HEK293 (cell line): ENCODE results near the gene SSTR4.

Experiments used
- CTCF ChIA-PET: fragments of 350-600 bp; formaldehyde crosslinking; extraction: SDS; loops from one replicate; lab custom pipeline; 2021; ENCODE audit warnings: antibody characterized with exemption; lab: Yijun Ruan, JAX
- POLR2A ChIA-PET: fragments of 300-600 bp; formaldehyde crosslinking; extraction: SDS; loops from one replicate; lab custom pipeline; 2020; ENCODE audit warnings: antibody characterized with exemption, inconsistent platforms; lab: Yijun Ruan, JAX
- H3K27ac ChIP-seq: fragments of 200-500 bp; sonication (Bioruptor generic); 2 replicates; pipeline ENCODE4 v1.5.1; 2014; ENCODE audit warnings: low read depth, low read length, control low read depth, inconsistent platforms; ENCODE audit errors: extremely low read depth
- H3K36me3 ChIP-seq, 2 experiments: fragments of 200-500 bp in 1 of 2; sonication (Bioruptor generic) in 1 of 2; 1 replicate in 1 of 2; 2 replicates in 1 of 2; pipeline ENCODE4 v1.5.1; 2014 to 2017; ENCODE audit warnings: inconsistent platforms in 2 of 2, low read length in 2 of 2; ENCODE audit not compliant: control insufficient read depth in 2 of 2, insufficient read depth in 1 of 2
- H3K4me1 ChIP-seq: fragments of 200-500 bp; sonication (Bioruptor generic); 2 replicates; pipeline ENCODE4 v1.5.1; 2014; ENCODE audit warnings: mild to moderate bottlenecking, low read length, inconsistent platforms; ENCODE audit not compliant: control insufficient read depth, insufficient read depth
- H3K4me3 ChIP-seq: 2 replicates; pipeline ENCODE4 v1.5.1; 2011; ENCODE audit warnings: low read depth, mild to moderate bottlenecking, control low read depth, low read length, moderate library complexity
- H3K9me3 ChIP-seq: fragments of 200-500 bp; sonication (Bioruptor generic); 2 replicates; pipeline ENCODE4 v1.5.1; 2014; ENCODE audit warnings: low read depth, low read length, inconsistent platforms; ENCODE audit not compliant: control insufficient read depth, insufficient read depth
- FEZF1 ChIP-seq: fragments of 450-650 bp; formaldehyde crosslinking; IDR thresholded peaks from 2 replicates; pipeline ENCODE4 v1.5.1; 2016; ENCODE audit warnings: missing biosample characterization, missing genetic modification characterization
- HOXC10 ChIP-seq: sonication (generic); formaldehyde crosslinking; IDR thresholded peaks from 2 replicates; pipeline ENCODE4 v1.8.1; 2023; ENCODE audit warnings: mild to moderate bottlenecking, missing genetic modification reagents
- IKZF3 ChIP-seq: fragments of 450-650 bp; IDR thresholded peaks from 2 replicates; pipeline ENCODE4 v1.5.0; 2018; ENCODE audit warnings: missing biosample characterization, mild to moderate bottlenecking, missing genetic modification characterization, moderate library complexity
- REPIN1 ChIP-seq: fragments of 450-650 bp; formaldehyde crosslinking; IDR thresholded peaks from 2 replicates; pipeline ENCODE4 v1.5.1; 2017; ENCODE audit warnings: missing biosample characterization, missing genetic modification characterization, low read depth
- SCRT2 ChIP-seq: fragments of 450-650 bp; formaldehyde crosslinking; IDR thresholded peaks from 2 replicates; pipeline ENCODE4 v1.5.1; 2016; ENCODE audit warnings: missing biosample characterization, missing genetic modification characterization
- ZBTB17 ChIP-seq: fragments of 450-650 bp; formaldehyde crosslinking; IDR thresholded peaks from 2 replicates; pipeline ENCODE4 v1.5.1; 2016; ENCODE audit warnings: missing biosample characterization, missing genetic modification characterization
- ZBTB21 ChIP-seq: fragments of 450-650 bp; formaldehyde crosslinking; IDR thresholded peaks from 2 replicates; pipeline ENCODE4 v1.5.1; 2017; ENCODE audit warnings: missing biosample characterization, missing genetic modification characterization
- ZBTB48 ChIP-seq: fragments of 450-650 bp; formaldehyde crosslinking; IDR thresholded peaks from 2 replicates; pipeline ENCODE4 v1.5.1; 2016; ENCODE audit warnings: missing biosample characterization, missing genetic modification characterization
- ZBTB8A ChIP-seq: fragments of 450-650 bp; formaldehyde crosslinking; IDR thresholded peaks from 2 replicates; pipeline ENCODE4 v1.5.1; 2016; ENCODE audit warnings: missing biosample characterization, missing genetic modification characterization
- ZNF394 ChIP-seq: fragments of 450-650 bp; formaldehyde crosslinking; IDR thresholded peaks from 2 replicates; pipeline ENCODE4 v1.5.1; 2016; ENCODE audit warnings: missing biosample characterization, missing genetic modification characterization, mild to moderate bottlenecking, moderate library complexity, borderline replicate concordance
- ZNF600 ChIP-seq: fragments of 450-650 bp; formaldehyde crosslinking; IDR thresholded peaks from 2 replicates; pipeline ENCODE4 v1.5.1; 2016; ENCODE audit warnings: missing biosample characterization, missing genetic modification characterization
- ZNF660 ChIP-seq: fragments of 450-650 bp; IDR thresholded peaks from 2 replicates; pipeline ENCODE4 v1.5.1; 2018; ENCODE audit warnings: missing biosample characterization, mild to moderate bottlenecking, missing genetic modification characterization
- ZSCAN23 ChIP-seq: fragments of 450-650 bp; formaldehyde crosslinking; IDR thresholded peaks from 2 replicates; pipeline ENCODE4 v1.5.1; 2016; ENCODE audit warnings: missing biosample characterization, missing genetic modification characterization
- TF ChIP-seq, protein P1 (sequence below): fragments of 450-650 bp; formaldehyde crosslinking; IDR thresholded peaks from 2 replicates; pipeline ENCODE4 v1.5.1; 2016; ENCODE audit warnings: missing biosample characterization, missing genetic modification characterization
- TF ChIP-seq, protein P2 (sequence below): fragments of 450-650 bp; formaldehyde crosslinking; IDR thresholded peaks from 2 replicates; pipeline ENCODE4 v1.5.1; 2016; ENCODE audit warnings: missing biosample characterization, missing genetic modification characterization
- TF ChIP-seq, protein P3 (sequence below): fragments of 450-650 bp; formaldehyde crosslinking; IDR thresholded peaks from 2 replicates; pipeline ENCODE4 v1.5.1; 2017; ENCODE audit warnings: missing biosample characterization, missing genetic modification characterization

The SSTR4 gene

DNA sequence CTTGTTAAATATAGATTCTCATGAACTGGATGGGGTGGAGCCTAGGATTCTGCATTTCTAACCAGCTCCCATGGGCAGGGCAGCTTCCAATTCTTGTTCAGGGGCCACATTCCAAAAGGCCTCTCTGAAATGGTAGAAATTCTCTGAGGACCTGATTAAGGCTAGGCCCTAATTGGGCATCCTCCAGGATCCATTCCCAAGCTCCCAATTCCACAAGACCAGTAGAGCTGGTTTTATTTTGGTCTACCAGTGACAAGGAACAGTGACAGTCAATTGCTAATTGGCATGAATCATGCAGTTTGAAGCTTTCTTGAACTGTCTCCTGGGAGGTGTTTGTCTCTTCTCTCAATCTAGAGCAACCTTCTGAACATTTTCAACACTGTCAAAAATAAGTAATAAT, 11.3 kb downstream of the SSTR4 start:
- no peak for TF ChIP-seq ZBTB21 (tag by site-specific recombination)
- no peak for TF ChIP-seq ZBTB8A (tag by site-specific recombination)
- no peak for TF ChIP-seq FEZF1 (tag by site-specific recombination)
- no peak for TF ChIP-seq ZNF394 (tag by site-specific recombination)
- TF ChIP-seq ZSCAN23 (tag by site-specific recombination): no peak
- no peak for TF ChIP-seq HOXC10 (CRISPR knock-in tag)
- TF ChIP-seq ZBTB48 (tag by site-specific recombination): no peak
- no peak for TF ChIP-seq REPIN1 (tag by site-specific recombination)
- TF ChIP-seq SCRT2 (tag by site-specific recombination): no peak
- no peak for TF ChIP-seq IKZF3
- TF ChIP-seq ZNF660 (tag by site-specific recombination): no peak
- TF ChIP-seq, all 188 proteins: peak for 0
- ChIA-PET CTCF (interaction anchor here (0.8 to 1.1 kb wide), 3 partner anchors 71 to 199 kb away, joined by 3 to 4 read pairs (median 3); no protein-coding TSS in a partner anchor), POLR2A (no interaction called here)

DNA sequence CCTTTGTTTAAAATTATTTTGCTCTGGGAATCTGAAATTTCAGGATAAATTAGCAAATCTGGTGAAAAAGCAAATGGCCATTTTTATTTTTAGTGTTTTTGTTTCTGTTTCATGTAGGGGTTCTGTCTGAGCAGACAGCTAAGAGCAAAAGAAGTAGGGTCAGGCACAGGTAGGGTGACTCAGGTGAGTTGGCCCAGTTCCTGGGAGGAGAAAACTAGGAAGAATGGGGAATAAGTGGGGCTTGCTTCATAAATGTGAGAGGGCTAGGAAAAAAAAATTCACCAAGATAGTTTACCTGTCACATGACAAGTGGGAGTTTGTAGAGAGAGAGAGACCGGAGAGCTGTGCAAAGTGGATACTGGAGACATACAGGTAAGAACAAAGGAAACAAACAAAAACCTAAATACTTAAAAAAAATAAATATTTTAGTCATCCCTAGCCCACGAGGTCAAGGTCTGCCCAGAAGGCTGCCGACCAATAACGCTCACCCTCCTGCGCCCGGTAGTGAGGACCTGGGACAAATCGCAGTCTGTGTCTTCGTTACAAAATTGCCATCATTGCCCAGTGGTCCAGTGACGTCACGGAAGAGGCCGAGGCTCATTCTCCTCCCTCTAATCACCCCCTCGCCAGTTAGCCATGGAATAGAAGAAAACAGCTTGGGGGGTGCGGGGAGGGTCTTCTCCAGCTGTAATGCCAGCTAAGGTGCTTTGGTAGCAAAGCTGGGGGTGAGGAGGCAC, 12.1 kb downstream of the SSTR4 start:
- POLR2A ChIA-PET: no interaction called here
- TF ChIP-seq ZBTB17 (tag by site-specific recombination): no peak
- TF ChIP-seq, protein P1, sequence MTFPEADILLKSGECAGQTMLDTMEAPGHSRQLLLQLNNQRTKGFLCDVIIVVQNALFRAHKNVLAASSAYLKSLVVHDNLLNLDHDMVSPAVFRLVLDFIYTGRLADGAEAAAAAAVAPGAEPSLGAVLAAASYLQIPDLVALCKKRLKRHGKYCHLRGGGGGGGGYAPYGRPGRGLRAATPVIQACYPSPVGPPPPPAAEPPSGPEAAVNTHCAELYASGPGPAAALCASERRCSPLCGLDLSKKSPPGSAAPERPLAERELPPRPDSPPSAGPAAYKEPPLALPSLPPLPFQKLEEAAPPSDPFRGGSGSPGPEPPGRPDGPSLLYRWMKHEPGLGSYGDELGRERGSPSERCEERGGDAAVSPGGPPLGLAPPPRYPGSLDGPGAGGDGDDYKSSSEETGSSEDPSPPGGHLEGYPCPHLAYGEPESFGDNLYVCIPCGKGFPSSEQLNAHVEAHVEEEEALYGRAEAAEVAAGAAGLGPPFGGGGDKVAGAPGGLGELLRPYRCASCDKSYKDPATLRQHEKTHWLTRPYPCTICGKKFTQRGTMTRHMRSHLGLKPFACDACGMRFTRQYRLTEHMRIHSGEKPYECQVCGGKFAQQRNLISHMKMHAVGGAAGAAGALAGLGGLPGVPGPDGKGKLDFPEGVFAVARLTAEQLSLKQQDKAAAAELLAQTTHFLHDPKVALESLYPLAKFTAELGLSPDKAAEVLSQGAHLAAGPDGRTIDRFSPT (tag by site-specific recombination): no peak
- TF ChIP-seq ZSCAN23 (tag by site-specific recombination): no peak
- TF ChIP-seq, protein P2, sequence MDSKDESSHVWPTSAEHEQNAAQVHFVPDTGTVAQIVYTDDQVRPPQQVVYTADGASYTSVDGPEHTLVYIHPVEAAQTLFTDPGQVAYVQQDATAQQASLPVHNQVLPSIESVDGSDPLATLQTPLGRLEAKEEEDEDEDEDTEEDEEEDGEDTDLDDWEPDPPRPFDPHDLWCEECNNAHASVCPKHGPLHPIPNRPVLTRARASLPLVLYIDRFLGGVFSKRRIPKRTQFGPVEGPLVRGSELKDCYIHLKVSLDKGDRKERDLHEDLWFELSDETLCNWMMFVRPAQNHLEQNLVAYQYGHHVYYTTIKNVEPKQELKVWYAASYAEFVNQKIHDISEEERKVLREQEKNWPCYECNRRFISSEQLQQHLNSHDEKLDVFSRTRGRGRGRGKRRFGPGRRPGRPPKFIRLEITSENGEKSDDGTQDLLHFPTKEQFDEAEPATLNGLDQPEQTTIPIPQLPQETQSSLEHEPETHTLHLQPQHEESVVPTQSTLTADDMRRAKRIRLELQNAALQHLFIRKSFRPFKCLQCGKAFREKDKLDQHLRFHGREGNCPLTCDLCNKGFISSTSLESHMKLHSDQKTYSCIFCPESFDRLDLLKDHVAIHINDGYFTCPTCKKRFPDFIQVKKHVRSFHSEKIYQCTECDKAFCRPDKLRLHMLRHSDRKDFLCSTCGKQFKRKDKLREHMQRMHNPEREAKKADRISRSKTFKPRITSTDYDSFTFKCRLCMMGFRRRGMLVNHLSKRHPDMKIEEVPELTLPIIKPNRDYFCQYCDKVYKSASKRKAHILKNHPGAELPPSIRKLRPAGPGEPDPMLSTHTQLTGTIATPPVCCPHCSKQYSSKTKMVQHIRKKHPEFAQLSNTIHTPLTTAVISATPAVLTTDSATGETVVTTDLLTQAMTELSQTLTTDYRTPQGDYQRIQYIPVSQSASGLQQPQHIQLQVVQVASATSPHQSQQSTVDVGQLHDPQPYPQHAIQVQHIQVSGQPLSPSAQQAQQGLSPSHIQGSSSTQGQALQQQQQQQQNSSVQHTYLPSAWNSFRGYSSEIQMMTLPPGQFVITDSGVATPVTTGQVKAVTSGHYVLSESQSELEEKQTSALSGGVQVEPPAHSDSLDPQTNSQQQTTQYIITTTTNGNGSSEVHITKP (tag by site-specific recombination): no peak
- no peak for TF ChIP-seq ZNF600 (tag by site-specific recombination)
- TF ChIP-seq, protein P3, sequence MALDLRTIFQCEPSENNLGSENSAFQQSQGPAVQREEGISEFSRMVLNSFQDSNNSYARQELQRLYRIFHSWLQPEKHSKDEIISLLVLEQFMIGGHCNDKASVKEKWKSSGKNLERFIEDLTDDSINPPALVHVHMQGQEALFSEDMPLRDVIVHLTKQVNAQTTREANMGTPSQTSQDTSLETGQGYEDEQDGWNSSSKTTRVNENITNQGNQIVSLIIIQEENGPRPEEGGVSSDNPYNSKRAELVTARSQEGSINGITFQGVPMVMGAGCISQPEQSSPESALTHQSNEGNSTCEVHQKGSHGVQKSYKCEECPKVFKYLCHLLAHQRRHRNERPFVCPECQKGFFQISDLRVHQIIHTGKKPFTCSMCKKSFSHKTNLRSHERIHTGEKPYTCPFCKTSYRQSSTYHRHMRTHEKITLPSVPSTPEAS: no peak
- TF ChIP-seq, all 188 proteins: peak for 0
- Histone ChIP-seq H3K36me3 (no peaks in the 10 kb centered on the region), H3K27ac (no peak overlapping the region), H3K4me1 (no peaks in the 10 kb centered on the region), H3K9me3 (no peaks in the 10 kb centered on the region), H3K4me3 (no peak overlapping the region)
- CTCF ChIA-PET: interaction anchor here (1.0 kb wide), 1 partner anchor 188 kb away, joined by 3 read pairs; no protein-coding TSS in a partner anchor

More for the DNA sequence above, 11.3 kb downstream of the SSTR4 start:
- no peak overlapping the region for H3K27ac ChIP-seq
- no peak overlapping the region for H3K4me3 ChIP-seq
- H3K4me1 ChIP-seq: no peaks in the 10 kb centered on the region
- H3K9me3 ChIP-seq: no peaks in the 10 kb centered on the region
- H3K36me3 ChIP-seq: no peaks in the 10 kb centered on the region
